Measurements from ENCODE around the gene CEACAM1.
"Not testable (repeated sequence)": the region's sequence is repeated elsewhere in the genome, so short reads cannot be mapped to it uniquely, and the experiment has no call there.

CEACAM1 gene

GRCh38 chr19:42548552-42548951 lies 20.3 kb upstream of the CEACAM1 start:
- DNase-seq (ENCODE audit: low read depth): no peak

GRCh38 chr19:42547929-42548328 lies 19.6 kb upstream of the CEACAM1 start:
- DNase-seq (ENCODE audit: low read depth): no peak

- no peak for DNase-seq (ENCODE audit: low read depth)
These were observed 18.7 kb upstream of the CEACAM1 start for GRCh38 chr19:42546831-42547500.

GRCh38 chr19:42544146-42544545 lies 15.9 kb upstream of the CEACAM1 start:
- DNase-seq (ENCODE audit: low read depth): no peak

- no peak for DNase-seq (ENCODE audit: low read depth)
These were observed 14.5 kb upstream of the CEACAM1 start for GRCh38 chr19:42542791-42543190.

- DNase-seq (ENCODE audit: low read depth): no peak
These were observed 11.8 kb upstream of the CEACAM1 start for GRCh38 chr19:42540071-42540553.

- no peak for DNase-seq (ENCODE audit: low read depth)
These were observed 10.8 kb upstream of the CEACAM1 start for GRCh38 chr19:42538841-42539709.

- not testable (repeated sequence) for DNase-seq (ENCODE audit: low read depth)
These were observed 7.0 kb upstream of the CEACAM1 start for GRCh38 chr19:42535276-42535675.

GRCh38 chr19:42534391-42534790 lies 6.1 kb upstream of the CEACAM1 start:
- no peak for DNase-seq (ENCODE audit: low read depth)

GRCh38 chr19:42532891-42533290 lies 4.6 kb upstream of the CEACAM1 start:
- no peak for DNase-seq (ENCODE audit: low read depth)

GRCh38 chr19:42531313-42531712 lies 3.0 kb upstream of the CEACAM1 start:
- no peak for DNase-seq (ENCODE audit: low read depth)

- DNase-seq (ENCODE audit: low read depth): peak; percentile 24
These were observed 1.0 kb upstream of the CEACAM1 start for GRCh38 chr19:42529248-42529764.

GRCh38 chr19:42524943-42525342 lies 3.3 kb downstream of the CEACAM1 start:
- no peak for DNase-seq (ENCODE audit: low read depth)

- DNase-seq (ENCODE audit: low read depth): no peak
These were observed 4.0 kb downstream of the CEACAM1 start for GRCh38 chr19:42524250-42524649.

- DNase-seq (ENCODE audit: low read depth): not testable (repeated sequence)
These were observed 6.0 kb downstream of the CEACAM1 start for GRCh38 chr19:42522262-42522661.

- no peak for DNase-seq (ENCODE audit: low read depth)
These were observed 6.8 kb downstream of the CEACAM1 start for GRCh38 chr19:42521346-42522030.

- DNase-seq (ENCODE audit: low read depth): no peak
These were observed 9.2 kb downstream of the CEACAM1 start for GRCh38 chr19:42519108-42519507.

GRCh38 chr19:42516771-42517170 lies 11.5 kb downstream of the CEACAM1 start:
- no peak for DNase-seq (ENCODE audit: low read depth)

- DNase-seq (ENCODE audit: low read depth): no peak
These were observed 12.9 kb downstream of the CEACAM1 start for GRCh38 chr19:42515241-42515832.

- DNase-seq (ENCODE audit: low read depth): no peak
These were observed 13.8 kb downstream of the CEACAM1 start for GRCh38 chr19:42514449-42514848.

- DNase-seq (ENCODE audit: low read depth): no peak
These were observed 15.5 kb downstream of the CEACAM1 start for GRCh38 chr19:42512743-42513304.

All from GM04504 (cell line).